GDM1 (cell line): ENCODE data around the gene CDC16.
A peak's percentile ranks its signal among the peaks of the same experiment; 100 is the strongest.

Experiments
- DNase-seq: peaks from one replicate; lab custom pipeline; 2025; lab: John Stamatoyannopoulos, UW

Gene CDC16

GRCh38 chr13:114299604-114300305 is 65.1 kb downstream of the CDC16 start:
- no peak for DNase-seq

GRCh38 chr13:114303700-114304327 is 69.1 kb downstream of the CDC16 start:
- DNase-seq: no peak

GRCh38 chr13:114304346-114305034 is 69.8 kb downstream of the CDC16 start:
- DNase-seq: no peak

- DNase-seq: no peak
Observed at GRCh38 chr13:114309086-114309485, 74.4 kb downstream of the CDC16 start.

- no peak for DNase-seq
Observed at GRCh38 chr13:114309806-114310410, 75.2 kb downstream of the CDC16 start.

- no peak for DNase-seq
Observed at GRCh38 chr13:114310956-114311355, 76.3 kb downstream of the CDC16 start.

- no peak for DNase-seq
Observed at GRCh38 chr13:114311387-114311786, 76.7 kb downstream of the CDC16 start.

- no peak for DNase-seq
Observed at GRCh38 chr13:114311908-114312307, 77.2 kb downstream of the CDC16 start.

GRCh38 chr13:114313061-114313860 is 78.6 kb downstream of the CDC16 start:
- no peak for DNase-seq

GRCh38 chr13:114314074-114314912 is 79.6 kb downstream of the CDC16 start, which contains the start of gene CHAMP1:
TSS of gene CHAMP1 (plus strand) at chr13:114314503. CDS start at chr13:114323843, 9,340 bp downstream.
- DNase-seq: peak; percentile 98

GRCh38 chr13:114315074-114315785 is 80.5 kb downstream of the CDC16 start:
- DNase-seq: no peak

- no peak for DNase-seq
Observed at GRCh38 chr13:114318624-114319023, 83.9 kb downstream of the CDC16 start.

GRCh38 chr13:114319441-114319913 is 84.8 kb downstream of the CDC16 start:
- no peak for DNase-seq

- no peak for DNase-seq
Observed at GRCh38 chr13:114320065-114320464, 85.4 kb downstream of the CDC16 start.

GRCh38 chr13:114321256-114321655 is 86.6 kb downstream of the CDC16 start:
- DNase-seq: no peak
